GF-D8 (cell line): ENCODE data around the gene SYT15B.
"Not testable (repeated sequence)": the region's sequence is repeated elsewhere in the genome, so short reads cannot be mapped to it uniquely, and the experiment has no call there.

ENCODE experiments used
- DNase-seq: peaks from one replicate; lab custom pipeline; 2025; lab: John Stamatoyannopoulos, UW

Gene SYT15B

GRCh38 chr10:47763554-47764175 is at the start of gene SYT15B:
SYT15B (minus strand) TSS chr10:47763592; CDS start chr10:47762640, 952 bp downstream.
- DNase-seq, result not testable (repeated sequence)

GRCh38 chr10:47779590-47779989 is 16.2 kb upstream of the SYT15B start:
- DNase-seq, result not testable (repeated sequence)

- DNase-seq, result peak; percentile 2
Observed at GRCh38 chr10:47775361-47776231, 12.2 kb upstream of the SYT15B start.

GRCh38 chr10:47770745-47771144 is 7.4 kb upstream of the SYT15B start:
- DNase-seq, result not testable (repeated sequence)

- DNase-seq, result not testable (repeated sequence)
Observed at GRCh38 chr10:47768578-47769115, 5.3 kb upstream of the SYT15B start.

- DNase-seq, result not testable (repeated sequence)
Observed at GRCh38 chr10:47768085-47768484, 4.7 kb upstream of the SYT15B start.

- not testable (repeated sequence) for DNase-seq
Observed at GRCh38 chr10:47767236-47767635, 3.8 kb upstream of the SYT15B start.

- DNase-seq, result not testable (repeated sequence)
Observed at GRCh38 chr10:47765232-47765631, 1.8 kb upstream of the SYT15B start.

- not testable (repeated sequence) for DNase-seq
Observed at GRCh38 chr10:47762674-47763553, 478 bp downstream of the SYT15B start.

GRCh38 chr10:47758855-47759254 is 4.5 kb downstream of the SYT15B start:
- DNase-seq, result not testable (repeated sequence)

GRCh38 chr10:47756169-47756568 is 7.2 kb downstream of the SYT15B start:
- DNase-seq, result not testable (repeated sequence)

- not testable (repeated sequence) for DNase-seq
Observed at GRCh38 chr10:47753871-47754270, 9.5 kb downstream of the SYT15B start.

GRCh38 chr10:47753176-47753575 is 10.2 kb downstream of the SYT15B start:
- DNase-seq, result not testable (repeated sequence)

GRCh38 chr10:47751821-47752220 is 11.6 kb downstream of the SYT15B start:
- not testable (repeated sequence) for DNase-seq

GRCh38 chr10:47750360-47750759 is 13.0 kb downstream of the SYT15B start:
- not testable (repeated sequence) for DNase-seq

GRCh38 chr10:47746780-47747376 is 16.5 kb downstream of the SYT15B start:
- DNase-seq, result not testable (repeated sequence)

- not testable (repeated sequence) for DNase-seq
Observed at GRCh38 chr10:47744881-47745280, 18.5 kb downstream of the SYT15B start.

- DNase-seq, result not testable (repeated sequence)
Observed at GRCh38 chr10:47743611-47744550, 19.5 kb downstream of the SYT15B start.

- not testable (repeated sequence) for DNase-seq
Observed at GRCh38 chr10:47740868-47741267, 22.5 kb downstream of the SYT15B start.

- DNase-seq, result not testable (repeated sequence)
Observed at GRCh38 chr10:47730911-47731310, 32.5 kb downstream of the SYT15B start.
